ENCODE measurements around the gene FYN.

FYN gene

GRCh38 chr6:111707773-111708172 lies 165.5 kb downstream of the FYN start:
- DNase-seq (no peak), ATAC-seq (ENCODE audit: insufficient read depth, low read depth) (no peak)
- Histone ChIP-seq H4K20me1 (ENCODE audit: insufficient read depth, low read length) (no peaks in the 10 kb centered on the region), H3K4me2 (ENCODE audit: insufficient read depth, low read length) (no peak overlapping the region), H3K4me1 (ENCODE audit: insufficient read depth, low read length) (peaks cover 4% of the 10 kb centered on the region; the same call in 1 of the 2 replicates), H3K9me3 (ENCODE audit: insufficient read depth, low read length, severe bottlenecking) (no peaks in the 10 kb centered on the region), H3K4me3 (ENCODE audit: low read depth in 1 of 2, low read length in 2 of 2) (no peak overlapping the region), H2AFZ (ENCODE audit: low read depth, low read length) (no peak overlapping the region), H3K36me3 (ENCODE audit: insufficient read depth, low read length) (peaks cover 70% of the 10 kb centered on the region), H3K9ac (ENCODE audit: low read depth, low read length) (no peak overlapping the region), H3K27me3 (ENCODE audit: insufficient read depth, low read length, poor library complexity) (no peaks in the 10 kb centered on the region), H3K27ac (ENCODE audit: low read length) (no peak overlapping the region), H3K79me2 (ENCODE audit: insufficient read depth, low read length) (no peaks in the 10 kb centered on the region)
- no peak for TF ChIP-seq EZH2 (IDR thresholded peaks at IDR 0.05; ENCODE audit: borderline replicate concordance, low read depth, low read length, severe bottlenecking)
- TF ChIP-seq, protein P1, sequence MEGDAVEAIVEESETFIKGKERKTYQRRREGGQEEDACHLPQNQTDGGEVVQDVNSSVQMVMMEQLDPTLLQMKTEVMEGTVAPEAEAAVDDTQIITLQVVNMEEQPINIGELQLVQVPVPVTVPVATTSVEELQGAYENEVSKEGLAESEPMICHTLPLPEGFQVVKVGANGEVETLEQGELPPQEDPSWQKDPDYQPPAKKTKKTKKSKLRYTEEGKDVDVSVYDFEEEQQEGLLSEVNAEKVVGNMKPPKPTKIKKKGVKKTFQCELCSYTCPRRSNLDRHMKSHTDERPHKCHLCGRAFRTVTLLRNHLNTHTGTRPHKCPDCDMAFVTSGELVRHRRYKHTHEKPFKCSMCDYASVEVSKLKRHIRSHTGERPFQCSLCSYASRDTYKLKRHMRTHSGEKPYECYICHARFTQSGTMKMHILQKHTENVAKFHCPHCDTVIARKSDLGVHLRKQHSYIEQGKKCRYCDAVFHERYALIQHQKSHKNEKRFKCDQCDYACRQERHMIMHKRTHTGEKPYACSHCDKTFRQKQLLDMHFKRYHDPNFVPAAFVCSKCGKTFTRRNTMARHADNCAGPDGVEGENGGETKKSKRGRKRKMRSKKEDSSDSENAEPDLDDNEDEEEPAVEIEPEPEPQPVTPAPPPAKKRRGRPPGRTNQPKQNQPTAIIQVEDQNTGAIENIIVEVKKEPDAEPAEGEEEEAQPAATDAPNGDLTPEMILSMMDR (IDR thresholded peaks at IDR 0.05; ENCODE audit: borderline replicate concordance, extremely low read depth, low read length, poor library complexity, severe bottlenecking), result no peak

- DNase-seq (no peak), ATAC-seq (ENCODE audit: insufficient read depth, low read depth) (no peak)
- no peak overlapping the region for H3K4me3 ChIP-seq (ENCODE audit: low read depth in 1 of 2, low read length in 2 of 2)
- no peak overlapping the region for H2AFZ ChIP-seq (ENCODE audit: low read depth, low read length)
- peaks cover 4% of the 10 kb centered on the region; the same call in 1 of the 2 replicates for H3K4me1 ChIP-seq (ENCODE audit: insufficient read depth, low read length)
- no peak overlapping the region for H3K27ac ChIP-seq (ENCODE audit: low read length)
- TF ChIP-seq, protein P1 (IDR thresholded peaks at IDR 0.05; ENCODE audit: borderline replicate concordance, extremely low read depth, low read length, poor library complexity, severe bottlenecking), result no peak
- TF ChIP-seq EZH2 (IDR thresholded peaks at IDR 0.05; ENCODE audit: borderline replicate concordance, low read depth, low read length, severe bottlenecking), result no peak
- no peaks in the 10 kb centered on the region for H3K79me2 ChIP-seq (ENCODE audit: insufficient read depth, low read length)
- H3K27me3 ChIP-seq (ENCODE audit: insufficient read depth, low read length, poor library complexity), result no peaks in the 10 kb centered on the region
- H3K9me3 ChIP-seq (ENCODE audit: insufficient read depth, low read length, severe bottlenecking), result no peaks in the 10 kb centered on the region
- H4K20me1 ChIP-seq (ENCODE audit: insufficient read depth, low read length), result no peaks in the 10 kb centered on the region
- no peak overlapping the region for H3K9ac ChIP-seq (ENCODE audit: low read depth, low read length)
- H3K4me2 ChIP-seq (ENCODE audit: insufficient read depth, low read length), result no peak overlapping the region
- peaks cover 70% of the 10 kb centered on the region for H3K36me3 ChIP-seq (ENCODE audit: insufficient read depth, low read length)
Observed at GRCh38 chr6:111706841-111707391, 166.3 kb downstream of the FYN start.

GRCh38 chr6:111703723-111704122 lies 169.5 kb downstream of the FYN start:
- Histone ChIP-seq H3K4me1 (ENCODE audit: insufficient read depth, low read length) (no peaks in the 10 kb centered on the region), H3K9me3 (ENCODE audit: insufficient read depth, low read length, severe bottlenecking) (no peaks in the 10 kb centered on the region), H4K20me1 (ENCODE audit: insufficient read depth, low read length) (no peaks in the 10 kb centered on the region), H3K4me3 (ENCODE audit: low read depth in 1 of 2, low read length in 2 of 2) (no peak overlapping the region), H3K79me2 (ENCODE audit: insufficient read depth, low read length) (no peaks in the 10 kb centered on the region), H3K4me2 (ENCODE audit: insufficient read depth, low read length) (no peak overlapping the region), H3K36me3 (ENCODE audit: insufficient read depth, low read length) (peaks cover 80% of the 10 kb centered on the region), H2AFZ (ENCODE audit: low read depth, low read length) (no peak overlapping the region), H3K27ac (ENCODE audit: low read length) (no peak overlapping the region), H3K27me3 (ENCODE audit: insufficient read depth, low read length, poor library complexity) (no peaks in the 10 kb centered on the region), H3K9ac (ENCODE audit: low read depth, low read length) (no peak overlapping the region)
- DNase-seq (no peak), ATAC-seq (ENCODE audit: insufficient read depth, low read depth) (no peak)
- no peak for TF ChIP-seq EZH2 (IDR thresholded peaks at IDR 0.05; ENCODE audit: borderline replicate concordance, low read depth, low read length, severe bottlenecking)
- TF ChIP-seq, protein P1 (IDR thresholded peaks at IDR 0.05; ENCODE audit: borderline replicate concordance, extremely low read depth, low read length, poor library complexity, severe bottlenecking), result no peak
